ENCODE results near the gene CROCC2.

DNA sequence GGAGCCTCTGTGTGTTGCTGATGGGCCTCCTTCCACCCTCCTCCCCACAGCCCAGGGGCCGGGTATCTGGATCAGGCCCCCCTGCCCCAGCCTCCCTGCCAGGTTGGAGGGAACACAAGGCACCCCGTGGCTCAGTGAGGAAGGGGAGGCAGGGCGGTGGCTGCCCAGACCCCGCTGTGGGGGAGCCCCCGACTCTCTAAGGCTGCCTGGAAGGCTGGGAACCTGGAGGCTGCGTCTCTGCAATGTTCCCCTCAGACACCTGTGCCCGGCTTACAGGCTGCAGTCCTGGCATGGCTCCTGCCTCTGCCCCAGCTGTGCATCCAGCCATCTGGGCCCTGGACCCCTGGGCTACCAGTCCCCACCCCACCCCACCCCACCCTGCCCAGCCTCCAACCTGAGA lies 9.7 kb upstream of the CROCC2 start:
- TF ChIP-seq, protein P1, sequence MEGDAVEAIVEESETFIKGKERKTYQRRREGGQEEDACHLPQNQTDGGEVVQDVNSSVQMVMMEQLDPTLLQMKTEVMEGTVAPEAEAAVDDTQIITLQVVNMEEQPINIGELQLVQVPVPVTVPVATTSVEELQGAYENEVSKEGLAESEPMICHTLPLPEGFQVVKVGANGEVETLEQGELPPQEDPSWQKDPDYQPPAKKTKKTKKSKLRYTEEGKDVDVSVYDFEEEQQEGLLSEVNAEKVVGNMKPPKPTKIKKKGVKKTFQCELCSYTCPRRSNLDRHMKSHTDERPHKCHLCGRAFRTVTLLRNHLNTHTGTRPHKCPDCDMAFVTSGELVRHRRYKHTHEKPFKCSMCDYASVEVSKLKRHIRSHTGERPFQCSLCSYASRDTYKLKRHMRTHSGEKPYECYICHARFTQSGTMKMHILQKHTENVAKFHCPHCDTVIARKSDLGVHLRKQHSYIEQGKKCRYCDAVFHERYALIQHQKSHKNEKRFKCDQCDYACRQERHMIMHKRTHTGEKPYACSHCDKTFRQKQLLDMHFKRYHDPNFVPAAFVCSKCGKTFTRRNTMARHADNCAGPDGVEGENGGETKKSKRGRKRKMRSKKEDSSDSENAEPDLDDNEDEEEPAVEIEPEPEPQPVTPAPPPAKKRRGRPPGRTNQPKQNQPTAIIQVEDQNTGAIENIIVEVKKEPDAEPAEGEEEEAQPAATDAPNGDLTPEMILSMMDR (IDR thresholded peaks at IDR 0.05), result no peak
- no peak for TF ChIP-seq POLR2A (IDR thresholded peaks at IDR 0.05)
